ENCODE measurements around the gene DSCAML1.

Gene DSCAML1, protein sequence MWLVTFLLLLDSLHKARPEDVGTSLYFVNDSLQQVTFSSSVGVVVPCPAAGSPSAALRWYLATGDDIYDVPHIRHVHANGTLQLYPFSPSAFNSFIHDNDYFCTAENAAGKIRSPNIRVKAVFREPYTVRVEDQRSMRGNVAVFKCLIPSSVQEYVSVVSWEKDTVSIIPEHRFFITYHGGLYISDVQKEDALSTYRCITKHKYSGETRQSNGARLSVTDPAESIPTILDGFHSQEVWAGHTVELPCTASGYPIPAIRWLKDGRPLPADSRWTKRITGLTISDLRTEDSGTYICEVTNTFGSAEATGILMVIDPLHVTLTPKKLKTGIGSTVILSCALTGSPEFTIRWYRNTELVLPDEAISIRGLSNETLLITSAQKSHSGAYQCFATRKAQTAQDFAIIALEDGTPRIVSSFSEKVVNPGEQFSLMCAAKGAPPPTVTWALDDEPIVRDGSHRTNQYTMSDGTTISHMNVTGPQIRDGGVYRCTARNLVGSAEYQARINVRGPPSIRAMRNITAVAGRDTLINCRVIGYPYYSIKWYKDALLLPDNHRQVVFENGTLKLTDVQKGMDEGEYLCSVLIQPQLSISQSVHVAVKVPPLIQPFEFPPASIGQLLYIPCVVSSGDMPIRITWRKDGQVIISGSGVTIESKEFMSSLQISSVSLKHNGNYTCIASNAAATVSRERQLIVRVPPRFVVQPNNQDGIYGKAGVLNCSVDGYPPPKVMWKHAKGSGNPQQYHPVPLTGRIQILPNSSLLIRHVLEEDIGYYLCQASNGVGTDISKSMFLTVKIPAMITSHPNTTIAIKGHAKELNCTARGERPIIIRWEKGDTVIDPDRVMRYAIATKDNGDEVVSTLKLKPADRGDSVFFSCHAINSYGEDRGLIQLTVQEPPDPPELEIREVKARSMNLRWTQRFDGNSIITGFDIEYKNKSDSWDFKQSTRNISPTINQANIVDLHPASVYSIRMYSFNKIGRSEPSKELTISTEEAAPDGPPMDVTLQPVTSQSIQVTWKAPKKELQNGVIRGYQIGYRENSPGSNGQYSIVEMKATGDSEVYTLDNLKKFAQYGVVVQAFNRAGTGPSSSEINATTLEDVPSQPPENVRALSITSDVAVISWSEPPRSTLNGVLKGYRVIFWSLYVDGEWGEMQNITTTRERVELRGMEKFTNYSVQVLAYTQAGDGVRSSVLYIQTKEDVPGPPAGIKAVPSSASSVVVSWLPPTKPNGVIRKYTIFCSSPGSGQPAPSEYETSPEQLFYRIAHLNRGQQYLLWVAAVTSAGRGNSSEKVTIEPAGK (N-terminal part only)

DNA sequence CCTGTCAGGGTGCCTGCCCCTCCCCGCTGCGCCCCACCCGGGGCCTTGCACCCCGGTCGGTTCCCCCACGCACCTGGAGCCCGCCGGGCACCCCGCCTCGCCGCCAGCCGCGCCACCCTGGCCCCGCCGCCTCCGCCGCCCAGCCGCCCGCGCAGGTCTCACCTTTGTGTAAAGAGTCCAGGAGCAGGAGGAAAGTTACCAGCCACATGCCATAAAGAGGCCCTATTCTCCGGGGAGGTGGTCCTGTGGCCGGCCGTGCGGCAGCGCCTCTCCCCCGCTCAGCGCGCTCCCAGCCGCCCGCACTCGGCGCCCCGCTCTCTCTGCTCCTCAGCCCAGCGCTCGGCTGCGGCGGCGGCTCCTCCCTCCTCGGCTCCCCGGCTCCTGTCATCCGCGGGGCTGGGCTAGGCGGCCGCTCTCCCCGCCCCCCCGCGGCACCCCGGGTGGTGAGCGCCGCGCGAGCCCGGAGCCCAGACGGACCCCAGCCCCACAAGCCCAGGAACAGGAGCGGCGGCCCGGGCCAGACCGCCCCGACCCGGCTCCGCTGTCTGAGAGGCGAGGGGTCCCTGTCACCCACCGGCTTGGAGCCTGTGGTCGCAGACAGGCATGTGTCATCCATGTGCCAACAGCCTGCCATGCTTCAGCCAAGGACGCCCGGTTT lies at the start of gene DSCAML1:
TSS of gene DSCAML1 (minus strand) at position 345 of the 658 bp plus-strand sequence. CDS start at position 208, 137 bp downstream.
- Histone ChIP-seq H3K9me3 (ENCODE audit: low read length) (no peaks in the 10 kb centered on the region), H3K79me2 (ENCODE audit: insufficient read depth, low read length) (no peaks in the 10 kb centered on the region), H3K27me3 (ENCODE audit: insufficient read depth, low read length) (0 out of 2 replicates have a peak, but pooled peaks cover under 1% of the 10 kb centered on the region), H3K27ac (ENCODE audit: low read depth, low read length, poor library complexity, severe bottlenecking) (no peak within 1 kb of the TSS), H3K36me3 (ENCODE audit: insufficient read depth, low read length) (no peaks in the 10 kb centered on the region), H3K4me2 (ENCODE audit: low read length) (no peak within 1 kb of the TSS), H4K20me1 (ENCODE audit: insufficient read depth, low read length) (no peaks in the 10 kb centered on the region), H3K4me3 (ENCODE audit: low read depth, low read length, poor library complexity, severe bottlenecking) (no peak within 1 kb of the TSS), H3K4me1 (ENCODE audit: insufficient read depth, low read length, severe bottlenecking) (no peaks in the 10 kb centered on the region), H3K9me2 (ENCODE audit: low read depth, low read length) (no peaks in the 10 kb centered on the region), H3K9ac (ENCODE audit: low read length) (no peak within 1 kb of the TSS), H3F3A (ENCODE audit: insufficient read depth, low read length) (no peaks in the 10 kb centered on the region), H2AFZ (ENCODE audit: low read length) (no peak within 1 kb of the TSS)
- TF ChIP-seq EZH2 (IDR thresholded peaks at IDR 0.05; ENCODE audit: borderline replicate concordance, low read length) = no peak
- TF ChIP-seq, protein P1, sequence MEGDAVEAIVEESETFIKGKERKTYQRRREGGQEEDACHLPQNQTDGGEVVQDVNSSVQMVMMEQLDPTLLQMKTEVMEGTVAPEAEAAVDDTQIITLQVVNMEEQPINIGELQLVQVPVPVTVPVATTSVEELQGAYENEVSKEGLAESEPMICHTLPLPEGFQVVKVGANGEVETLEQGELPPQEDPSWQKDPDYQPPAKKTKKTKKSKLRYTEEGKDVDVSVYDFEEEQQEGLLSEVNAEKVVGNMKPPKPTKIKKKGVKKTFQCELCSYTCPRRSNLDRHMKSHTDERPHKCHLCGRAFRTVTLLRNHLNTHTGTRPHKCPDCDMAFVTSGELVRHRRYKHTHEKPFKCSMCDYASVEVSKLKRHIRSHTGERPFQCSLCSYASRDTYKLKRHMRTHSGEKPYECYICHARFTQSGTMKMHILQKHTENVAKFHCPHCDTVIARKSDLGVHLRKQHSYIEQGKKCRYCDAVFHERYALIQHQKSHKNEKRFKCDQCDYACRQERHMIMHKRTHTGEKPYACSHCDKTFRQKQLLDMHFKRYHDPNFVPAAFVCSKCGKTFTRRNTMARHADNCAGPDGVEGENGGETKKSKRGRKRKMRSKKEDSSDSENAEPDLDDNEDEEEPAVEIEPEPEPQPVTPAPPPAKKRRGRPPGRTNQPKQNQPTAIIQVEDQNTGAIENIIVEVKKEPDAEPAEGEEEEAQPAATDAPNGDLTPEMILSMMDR (IDR thresholded peaks at IDR 0.05; ENCODE audit: low read length) = no peak

GRCh38 chr11:117843666-117844484 lies 46.9 kb upstream of the DSCAML1 start:
- TF ChIP-seq EZH2 (IDR thresholded peaks at IDR 0.05; ENCODE audit: borderline replicate concordance, low read length) = no peak
- TF ChIP-seq, protein P1 (IDR thresholded peaks at IDR 0.05; ENCODE audit: low read length) = peak; percentile 81
- H3K27me3 ChIP-seq (ENCODE audit: insufficient read depth, low read length) = no peaks in the 10 kb centered on the region
- no peaks in the 10 kb centered on the region for H3K4me1 ChIP-seq (ENCODE audit: insufficient read depth, low read length, severe bottlenecking)
- no peaks in the 10 kb centered on the region for H3K9me3 ChIP-seq (ENCODE audit: low read length)
- no peak overlapping the region for H2AFZ ChIP-seq (ENCODE audit: low read length)
- H3K27ac ChIP-seq (ENCODE audit: low read depth, low read length, poor library complexity, severe bottlenecking) = no peak overlapping the region
- H3K9me2 ChIP-seq (ENCODE audit: low read depth, low read length) = no peaks in the 10 kb centered on the region
- no peaks in the 10 kb centered on the region for H3K36me3 ChIP-seq (ENCODE audit: insufficient read depth, low read length)
- no peaks in the 10 kb centered on the region for H3K79me2 ChIP-seq (ENCODE audit: insufficient read depth, low read length)
- H3K9ac ChIP-seq (ENCODE audit: low read length) = no peak overlapping the region
- H3K4me3 ChIP-seq (ENCODE audit: low read depth, low read length, poor library complexity, severe bottlenecking) = no peak overlapping the region
- H3K4me2 ChIP-seq (ENCODE audit: low read length) = no peak overlapping the region
- no peaks in the 10 kb centered on the region for H3F3A ChIP-seq (ENCODE audit: insufficient read depth, low read length)
- H4K20me1 ChIP-seq (ENCODE audit: insufficient read depth, low read length) = no peaks in the 10 kb centered on the region

Measured in OCI-LY1 (cell line).